Neural cell (in vitro differentiated cells): ENCODE measurements around the gene ITGA5. TPM values are rescaled to one million over a fixed set of nuclear protein-coding genes. Genes with fewer than 3 reads are reported as not detected.

ENCODE experiments used
- H2AFZ ChIP-seq: fragments of 200-600, 300-800 bp; sonication (generic), shearing (Covaris generic); 2 replicates; pipeline ENCODE4 v1.6.0; 2014; ENCODE audit warnings: low read depth, mild to moderate bottlenecking, antibody characterized with exemption, low read length, moderate library complexity
- H3F3A ChIP-seq: fragments of 200-600 bp; shearing (Covaris generic); 2 replicates; pipeline ENCODE4 v1.6.1; 2016; ENCODE audit warnings: mild to moderate bottlenecking, moderate library complexity, mixed read lengths, antibody characterized with exemption, low read length; ENCODE audit not compliant: insufficient read depth, poor library complexity, severe bottlenecking
- H3K27ac ChIP-seq: fragments of 200-600, 300-800 bp; sonication (generic), shearing (Covaris generic); 2 replicates; pipeline ENCODE4 v1.5.1; 2014; ENCODE audit warnings: mild to moderate bottlenecking, low read length, moderate library complexity
- H3K27me3 ChIP-seq: fragments of 300-800, 200-600 bp; sonication (generic), shearing (Covaris generic); 2 replicates; pipeline ENCODE4 v1.6.0; 2014; ENCODE audit warnings: mild to moderate bottlenecking, low read depth, low read length, moderate library complexity; ENCODE audit not compliant: insufficient read depth
- H3K36me3 ChIP-seq: fragments of 300-800, 200-600 bp; sonication (generic), shearing (Covaris generic); 2 replicates; pipeline ENCODE4 v1.5.1; 2014; ENCODE audit warnings: mild to moderate bottlenecking, antibody characterized with exemption, low read length, moderate library complexity; ENCODE audit not compliant: insufficient read depth
- H3K4me2 ChIP-seq: fragments of 300-800, 200-600 bp; sonication (generic), shearing (Covaris generic); 2 replicates; pipeline ENCODE4 v1.6.0; 2014; ENCODE audit warnings: mild to moderate bottlenecking, low read length
- H3K4me3 ChIP-seq: fragments of 300-800, 200-600 bp; sonication (generic), shearing (Covaris generic); 2 replicates; pipeline ENCODE4 v1.5.1; 2014; ENCODE audit warnings: mild to moderate bottlenecking, low read length, moderate library complexity
- H3K79me2 ChIP-seq: fragments of 200-600 bp; shearing (Covaris generic); replicated peaks from 2 replicates; pipeline ENCODE4 v1.6.0; 2014; ENCODE audit warnings: mild to moderate bottlenecking, low read length, moderate library complexity; ENCODE audit not compliant: insufficient read depth
- H3K9ac ChIP-seq: fragments of 300-800, 200-600 bp; sonication (generic), shearing (Covaris generic); 2 replicates; pipeline ENCODE4 v1.6.1; 2016; ENCODE audit warnings: mild to moderate bottlenecking, low read length, mixed read lengths
- H3K9me2 ChIP-seq: fragments of 200-600 bp; shearing (Covaris generic); 2 replicates; pipeline ENCODE4 v1.6.1; 2016; ENCODE audit warnings: mild to moderate bottlenecking, low read length, mixed read lengths; ENCODE audit not compliant: insufficient read depth
- H3K9me3 ChIP-seq: fragments of 200-600, 300-800 bp; sonication (generic), shearing (Covaris generic); 2 replicates; pipeline ENCODE4 v1.6.1; 2016; ENCODE audit warnings: mild to moderate bottlenecking, mixed run types, low read length, moderate library complexity, mixed read lengths
- H4K20me1 ChIP-seq: fragments of 200-600 bp; shearing (Covaris generic); 2 replicates; pipeline ENCODE4 v1.6.1; 2016; ENCODE audit warnings: mild to moderate bottlenecking, mixed run types; ENCODE audit not compliant: insufficient read depth
- EP300 ChIP-seq: fragments of 450-650 bp; conservative IDR thresholded peaks from 2 replicates; pipeline ENCODE4 v1.6.1; 2014; ENCODE audit warnings: antibody characterized with exemption, mild to moderate bottlenecking, moderate library complexity; ENCODE audit not compliant: poor library complexity, severe bottlenecking
- EZH2 ChIP-seq: fragments of 200-600, 300-800 bp; shearing (Covaris generic), sonication (generic); IDR thresholded peaks from 2 replicates; pipeline ENCODE4 v1.6.1; 2014; ENCODE audit warnings: antibody characterized with exemption, low read length, borderline replicate concordance, mild to moderate bottlenecking; ENCODE audit not compliant: insufficient read depth, poor library complexity, severe bottlenecking
- MXI1 ChIP-seq: fragments of 450-650 bp; conservative IDR thresholded peaks from 2 replicates; pipeline ENCODE4 v1.6.1; 2014; ENCODE audit warnings: antibody characterized with exemption, mild to moderate bottlenecking; ENCODE audit not compliant: poor library complexity, severe bottlenecking
- POLR2AphosphoS5 ChIP-seq: IDR thresholded peaks from 2 replicates; pipeline ENCODE4 v1.6.1; 2012
- RAD21 ChIP-seq: fragments of 450-650 bp; conservative IDR thresholded peaks from 2 replicates; pipeline ENCODE4 v1.6.1; 2014; ENCODE audit warnings: antibody characterized with exemption, mild to moderate bottlenecking, moderate library complexity
- SMC3 ChIP-seq: fragments of 450-650 bp; conservative IDR thresholded peaks from 2 replicates; pipeline ENCODE4 v1.6.1; 2014; ENCODE audit warnings: antibody characterized with exemption, mild to moderate bottlenecking, moderate library complexity; ENCODE audit not compliant: poor library complexity
- TAF1 ChIP-seq: IDR thresholded peaks from 2 replicates; pipeline ENCODE4 v1.6.1; 2012; ENCODE audit warnings: low read depth
- polyA plus RNA-seq: library from polyadenylated mRNA; depleted of rRNA; stranded (reverse); fragments of >200 nt; gene quantifications from 2 replicates; pipeline ENCODE4 v1.2.3, GENCODE V29; 2014
- TF ChIP-seq, protein P1 (sequence below): IDR thresholded peaks from 2 replicates; pipeline ENCODE4 v1.6.1; 2012; ENCODE audit warnings: borderline replicate concordance
- TF ChIP-seq, protein P2 (sequence below): fragments of 450-650 bp; IDR thresholded peaks from 2 replicates; pipeline ENCODE4 v1.5.1; 2014; ENCODE audit warnings: antibody characterized with exemption, mild to moderate bottlenecking, moderate library complexity; ENCODE audit not compliant: poor library complexity, severe bottlenecking

Gene ITGA5
- polyA plus RNA-seq, 1 donor from 2014 or later: not detected

DNA sequence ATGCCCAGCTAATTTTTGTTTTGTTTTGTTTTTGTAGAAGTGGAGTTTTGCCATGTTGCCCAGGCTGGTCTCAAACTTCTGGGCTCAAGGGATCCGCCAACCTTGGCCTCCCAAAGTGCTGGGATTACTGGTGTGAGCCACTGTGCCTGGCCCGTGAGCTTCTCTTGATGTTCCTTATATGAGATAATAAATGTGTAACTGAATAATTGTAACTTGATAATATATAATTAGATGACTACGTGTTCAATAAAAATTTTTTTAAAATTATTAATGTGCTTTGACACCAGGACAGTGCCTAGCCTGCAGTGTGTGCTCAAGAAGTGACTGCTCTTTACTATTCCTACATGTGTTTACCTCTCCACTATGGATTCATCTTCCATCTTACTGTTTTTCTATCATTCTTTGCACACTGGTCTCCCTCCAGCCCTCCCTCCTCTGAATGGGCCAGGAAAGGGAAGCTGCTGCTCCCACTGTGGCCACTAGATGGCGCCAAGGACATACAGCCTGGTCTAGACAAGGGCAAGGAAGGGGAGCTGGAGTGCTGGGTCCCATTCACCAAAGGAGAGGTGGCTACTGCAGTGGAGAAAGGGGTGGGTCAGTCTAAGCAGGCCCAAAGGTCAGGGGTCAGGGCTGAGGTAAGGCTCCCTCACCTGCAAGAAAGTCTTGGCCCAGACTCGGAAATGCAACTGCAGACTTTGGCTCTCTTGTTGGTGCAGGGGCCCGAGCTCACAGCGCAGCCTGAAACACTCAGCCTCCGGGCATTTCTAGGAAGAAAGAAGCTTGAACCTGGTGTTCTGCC lies 19.9 kb downstream of the ITGA5 start:
- no peak overlapping the region for H3K4me2 ChIP-seq
- no peaks in the 10 kb centered on the region for H3F3A ChIP-seq
- no peaks in the 10 kb centered on the region for H3K9me2 ChIP-seq
- H3K36me3 ChIP-seq: no peaks in the 10 kb centered on the region
- no peaks in the 10 kb centered on the region for H3K9me3 ChIP-seq
- no peak overlapping the region for H3K27ac ChIP-seq
- no peaks in the 10 kb centered on the region for H3K27me3 ChIP-seq
- H3K9ac ChIP-seq: no peak overlapping the region
- TF ChIP-seq TAF1 (no peak), RAD21 (peak; percentile 91), EP300 (no peak), EZH2 (no peak), POLR2AphosphoS5 (no peak), MXI1 (no peak), SMC3 (peak; percentile 92)
- TF ChIP-seq, protein P1, sequence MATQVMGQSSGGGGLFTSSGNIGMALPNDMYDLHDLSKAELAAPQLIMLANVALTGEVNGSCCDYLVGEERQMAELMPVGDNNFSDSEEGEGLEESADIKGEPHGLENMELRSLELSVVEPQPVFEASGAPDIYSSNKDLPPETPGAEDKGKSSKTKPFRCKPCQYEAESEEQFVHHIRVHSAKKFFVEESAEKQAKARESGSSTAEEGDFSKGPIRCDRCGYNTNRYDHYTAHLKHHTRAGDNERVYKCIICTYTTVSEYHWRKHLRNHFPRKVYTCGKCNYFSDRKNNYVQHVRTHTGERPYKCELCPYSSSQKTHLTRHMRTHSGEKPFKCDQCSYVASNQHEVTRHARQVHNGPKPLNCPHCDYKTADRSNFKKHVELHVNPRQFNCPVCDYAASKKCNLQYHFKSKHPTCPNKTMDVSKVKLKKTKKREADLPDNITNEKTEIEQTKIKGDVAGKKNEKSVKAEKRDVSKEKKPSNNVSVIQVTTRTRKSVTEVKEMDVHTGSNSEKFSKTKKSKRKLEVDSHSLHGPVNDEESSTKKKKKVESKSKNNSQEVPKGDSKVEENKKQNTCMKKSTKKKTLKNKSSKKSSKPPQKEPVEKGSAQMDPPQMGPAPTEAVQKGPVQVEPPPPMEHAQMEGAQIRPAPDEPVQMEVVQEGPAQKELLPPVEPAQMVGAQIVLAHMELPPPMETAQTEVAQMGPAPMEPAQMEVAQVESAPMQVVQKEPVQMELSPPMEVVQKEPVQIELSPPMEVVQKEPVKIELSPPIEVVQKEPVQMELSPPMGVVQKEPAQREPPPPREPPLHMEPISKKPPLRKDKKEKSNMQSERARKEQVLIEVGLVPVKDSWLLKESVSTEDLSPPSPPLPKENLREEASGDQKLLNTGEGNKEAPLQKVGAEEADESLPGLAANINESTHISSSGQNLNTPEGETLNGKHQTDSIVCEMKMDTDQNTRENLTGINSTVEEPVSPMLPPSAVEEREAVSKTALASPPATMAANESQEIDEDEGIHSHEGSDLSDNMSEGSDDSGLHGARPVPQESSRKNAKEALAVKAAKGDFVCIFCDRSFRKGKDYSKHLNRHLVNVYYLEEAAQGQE: no peak
- TF ChIP-seq, protein P2, sequence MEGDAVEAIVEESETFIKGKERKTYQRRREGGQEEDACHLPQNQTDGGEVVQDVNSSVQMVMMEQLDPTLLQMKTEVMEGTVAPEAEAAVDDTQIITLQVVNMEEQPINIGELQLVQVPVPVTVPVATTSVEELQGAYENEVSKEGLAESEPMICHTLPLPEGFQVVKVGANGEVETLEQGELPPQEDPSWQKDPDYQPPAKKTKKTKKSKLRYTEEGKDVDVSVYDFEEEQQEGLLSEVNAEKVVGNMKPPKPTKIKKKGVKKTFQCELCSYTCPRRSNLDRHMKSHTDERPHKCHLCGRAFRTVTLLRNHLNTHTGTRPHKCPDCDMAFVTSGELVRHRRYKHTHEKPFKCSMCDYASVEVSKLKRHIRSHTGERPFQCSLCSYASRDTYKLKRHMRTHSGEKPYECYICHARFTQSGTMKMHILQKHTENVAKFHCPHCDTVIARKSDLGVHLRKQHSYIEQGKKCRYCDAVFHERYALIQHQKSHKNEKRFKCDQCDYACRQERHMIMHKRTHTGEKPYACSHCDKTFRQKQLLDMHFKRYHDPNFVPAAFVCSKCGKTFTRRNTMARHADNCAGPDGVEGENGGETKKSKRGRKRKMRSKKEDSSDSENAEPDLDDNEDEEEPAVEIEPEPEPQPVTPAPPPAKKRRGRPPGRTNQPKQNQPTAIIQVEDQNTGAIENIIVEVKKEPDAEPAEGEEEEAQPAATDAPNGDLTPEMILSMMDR: peak; percentile 97
- H3K79me2 ChIP-seq: no peaks in the 10 kb centered on the region
- no peak overlapping the region for H2AFZ ChIP-seq
- H3K4me3 ChIP-seq: no peak overlapping the region
- H4K20me1 ChIP-seq: no peaks in the 10 kb centered on the region

DNA sequence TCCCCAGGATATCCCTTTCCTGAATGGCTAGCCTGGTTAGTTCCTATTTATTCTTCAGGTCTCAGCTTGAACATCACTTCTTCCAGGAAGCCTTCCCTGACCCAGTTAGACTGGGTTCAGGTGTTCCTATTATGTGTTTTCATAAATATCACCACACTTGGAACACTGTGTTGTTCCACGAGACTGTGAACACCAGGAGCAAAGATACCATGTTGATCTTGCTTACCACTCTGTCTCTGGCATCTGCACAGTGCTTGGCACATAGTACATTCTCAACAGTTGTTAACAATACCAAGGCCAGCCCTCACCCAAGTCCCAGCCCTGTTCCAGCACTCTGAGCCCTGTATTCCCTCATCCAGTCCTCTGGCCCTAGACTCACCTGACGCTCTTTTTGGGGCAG lies 20.8 kb downstream of the ITGA5 start:
- Histone ChIP-seq H4K20me1 (no peaks in the 10 kb centered on the region), H3K9me3 (no peaks in the 10 kb centered on the region), H3K27ac (no peak overlapping the region)

More for the DNA sequence above, 20.8 kb downstream of the ITGA5 start:
- no peak overlapping the region for H2AFZ ChIP-seq
- TF ChIP-seq EZH2: no peak
- TF ChIP-seq EP300: no peak
- TF ChIP-seq, protein P1: no peak
- no peak for TF ChIP-seq SMC3
- TF ChIP-seq, protein P2: no peak
- TF ChIP-seq MXI1: no peak
- no peak for TF ChIP-seq TAF1
- TF ChIP-seq RAD21: no peak
- no peak for TF ChIP-seq POLR2AphosphoS5
- H3K36me3 ChIP-seq: no peaks in the 10 kb centered on the region
- no peak overlapping the region for H3K4me3 ChIP-seq
- no peaks in the 10 kb centered on the region for H3F3A ChIP-seq
- H3K9ac ChIP-seq: no peak overlapping the region
- no peak overlapping the region for H3K4me2 ChIP-seq
- no peaks in the 10 kb centered on the region for H3K79me2 ChIP-seq
- H3K27me3 ChIP-seq: no peaks in the 10 kb centered on the region
- no peaks in the 10 kb centered on the region for H3K9me2 ChIP-seq
